Dedifferentiated amniotic fluid mesenchymal stem cell (primary cell): Measurements from ENCODE around the gene CCDC85B.

Experiments used
- DNase-seq: peaks from one replicate; pipeline ENCODE4 v3.0.0-alpha.2; 2016; ENCODE audit errors: extremely low spot score

CCDC85B gene

DNA sequence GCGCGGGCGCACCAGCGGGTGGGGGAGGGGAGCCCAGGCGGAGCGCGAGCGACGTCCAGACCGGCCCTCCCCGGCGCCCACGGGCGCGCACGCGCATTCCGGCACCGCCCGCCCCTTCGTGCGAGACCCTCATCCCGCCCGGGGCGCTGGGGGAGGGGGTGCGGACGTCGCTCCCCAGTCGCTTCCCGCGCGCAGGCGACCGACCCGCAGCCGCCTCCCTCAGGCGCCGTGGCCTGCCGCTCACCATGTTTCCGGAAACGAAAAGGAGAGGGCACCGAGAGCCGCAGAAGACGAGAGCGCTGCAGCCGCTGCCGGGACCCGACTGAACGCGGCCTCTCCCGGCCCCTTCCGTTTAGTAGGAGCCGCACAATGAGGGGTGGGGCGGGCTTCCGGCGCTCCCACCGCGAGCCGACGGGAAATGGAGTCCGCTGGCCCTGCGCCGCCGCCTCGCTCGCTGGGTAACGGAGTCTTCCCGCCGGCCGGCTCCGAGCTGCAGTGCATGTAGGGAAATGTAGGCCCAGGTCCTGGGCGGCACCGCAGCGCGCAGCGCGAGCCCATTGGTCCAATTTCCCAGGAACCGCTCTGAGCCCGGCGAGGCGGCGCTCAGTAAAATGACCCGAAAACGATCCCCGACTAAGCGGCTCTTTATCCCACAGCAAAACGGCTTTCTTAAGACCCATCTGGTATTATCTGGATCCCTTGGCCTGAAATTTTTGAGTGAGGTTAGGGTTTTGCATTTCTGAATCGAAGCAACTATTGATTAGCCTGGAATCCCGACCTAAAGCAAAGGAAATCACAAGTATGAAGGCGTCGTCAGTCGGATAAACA lies 32.4 kb upstream of the CCDC85B start, which contains the start of gene CFL1:
TSS of gene CFL1 (minus strand) at position 328 of the 828 bp plus-strand sequence. CDS start at position 247, 81 bp downstream.
- DNase-seq = peak; percentile 97

DNA sequence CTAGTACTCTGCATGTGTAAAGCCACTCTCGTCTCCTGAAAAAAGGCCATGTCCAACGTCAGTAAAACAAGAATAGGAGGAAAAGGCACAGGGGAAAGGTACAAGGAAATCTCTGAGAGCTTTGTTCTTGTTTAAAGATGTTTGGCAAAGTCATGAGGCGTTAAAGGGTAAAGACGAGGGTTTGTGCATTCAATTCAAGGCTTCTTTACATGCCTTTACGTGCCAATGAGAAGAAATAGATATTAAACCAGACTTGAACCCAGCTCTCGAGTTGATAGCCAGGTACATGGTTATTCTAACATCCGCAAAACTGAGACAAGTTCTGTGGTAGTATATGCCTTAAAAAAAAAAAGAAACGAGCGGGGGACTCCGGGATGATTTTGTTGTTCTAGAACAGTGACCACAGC lies 31.8 kb upstream of the CCDC85B start:
- DNase-seq = no peak

DNA sequence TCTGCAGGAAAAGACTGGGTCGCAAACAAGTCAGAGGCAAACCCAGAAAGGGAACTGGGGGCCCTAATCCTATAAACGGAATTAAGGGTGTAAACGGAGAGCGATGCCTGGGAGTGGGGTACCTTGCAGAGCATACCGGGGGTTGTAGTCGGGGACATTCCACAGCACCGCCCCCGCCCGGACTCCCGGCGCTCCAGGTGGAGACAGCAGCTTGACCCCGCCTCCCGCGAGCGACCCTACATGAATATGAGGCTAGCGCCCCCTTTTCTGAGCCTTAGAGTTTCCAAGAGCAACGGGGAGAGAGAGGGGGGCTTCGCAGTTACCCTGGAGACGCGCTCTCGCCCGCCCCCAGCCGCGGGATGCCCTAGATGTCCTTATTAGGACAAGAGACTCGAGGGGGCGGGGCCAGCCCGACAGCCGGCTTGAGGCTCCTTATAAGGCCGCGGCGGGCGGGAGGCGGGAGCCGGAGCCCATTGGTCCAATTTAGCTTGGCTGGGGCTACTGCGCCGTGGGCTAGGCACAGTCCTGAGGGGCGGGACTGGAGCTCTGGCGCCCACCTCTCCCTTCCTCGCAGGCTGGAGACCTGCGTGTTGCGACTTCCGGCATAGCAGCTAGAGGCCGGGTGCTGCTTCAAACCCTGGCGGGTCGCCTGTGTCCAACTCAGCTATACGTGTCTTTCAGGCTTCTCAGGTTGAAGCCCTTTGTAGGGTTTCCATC lies 31.2 kb upstream of the CCDC85B start:
- DNase-seq = peak; percentile 95

DNA sequence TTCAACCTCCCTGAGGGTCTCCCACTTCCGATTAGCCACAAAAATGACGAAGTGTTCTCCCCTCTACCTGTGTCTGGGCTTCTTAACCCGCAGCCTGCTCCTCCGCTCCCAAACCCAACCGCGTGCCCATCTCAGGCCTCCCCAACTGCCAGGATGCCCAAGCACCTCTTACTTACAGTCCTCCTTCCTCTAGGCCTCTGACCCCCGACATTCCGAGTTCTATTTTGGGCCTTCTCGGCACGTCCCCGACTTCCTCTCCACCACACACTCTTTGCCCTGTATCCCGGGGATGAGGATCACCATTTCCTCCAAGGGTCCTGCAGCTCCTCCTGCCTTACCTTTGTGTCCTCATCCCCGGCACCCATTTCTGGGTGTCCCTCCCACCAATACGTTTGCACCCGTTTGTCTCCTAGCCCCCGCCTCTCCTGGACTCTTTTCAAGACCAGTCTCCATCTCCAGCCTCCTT lies 30.6 kb upstream of the CCDC85B start:
- no peak for DNase-seq

DNA sequence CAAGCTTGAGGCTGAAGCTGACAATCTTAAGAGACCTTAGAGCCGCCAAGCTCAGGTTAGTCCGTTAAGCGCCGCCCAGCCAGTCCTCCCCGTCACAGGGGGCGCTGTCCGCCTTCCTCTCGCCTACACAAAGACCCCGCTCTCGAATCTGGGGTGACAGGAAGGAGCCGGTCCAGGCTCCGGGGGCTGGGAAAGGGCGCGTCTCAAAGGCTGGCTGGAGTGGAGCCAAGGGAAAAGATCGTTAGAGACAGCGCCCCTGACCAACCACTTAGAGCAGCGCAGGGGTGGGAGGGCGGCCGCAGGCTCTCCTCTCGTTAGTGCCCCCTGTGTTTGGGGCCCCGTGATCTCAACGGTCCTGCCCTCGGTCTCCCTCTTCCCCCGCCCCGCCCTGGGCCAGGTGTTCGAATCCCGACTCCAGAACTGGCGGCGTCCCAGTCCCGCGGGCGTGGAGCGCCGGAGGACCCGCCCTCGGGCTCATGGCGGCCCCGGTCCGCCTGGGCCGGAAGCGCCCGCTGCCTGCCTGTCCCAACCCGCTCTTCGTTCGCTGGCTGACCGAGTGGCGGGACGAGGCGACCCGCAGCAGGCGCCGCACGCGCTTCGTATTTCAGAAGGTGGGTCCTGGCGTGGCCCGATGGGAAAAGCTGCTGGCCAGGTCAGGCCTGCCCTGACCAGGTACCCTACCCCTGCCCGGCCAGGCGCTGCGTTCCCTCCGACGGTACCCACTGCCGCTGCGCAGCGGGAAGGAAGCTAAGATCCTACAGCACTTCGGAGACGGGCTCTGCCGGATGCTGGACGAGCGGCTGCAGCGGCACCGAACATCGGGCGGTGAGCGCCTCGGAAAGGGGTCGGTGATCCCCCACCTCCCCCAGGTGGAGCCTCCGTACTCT lies 30.0 kb upstream of the CCDC85B start, which contains the start of gene MUS81:
TSS of gene MUS81 (plus strand) at position 156 of the 887 bp plus-strand sequence. CDS start at position 477, 321 bp downstream.
- peak; percentile 93 for DNase-seq

GRCh38 chr11:65861165-65861505 lies 29.3 kb upstream of the CCDC85B start:
- DNase-seq = no peak

DNA sequence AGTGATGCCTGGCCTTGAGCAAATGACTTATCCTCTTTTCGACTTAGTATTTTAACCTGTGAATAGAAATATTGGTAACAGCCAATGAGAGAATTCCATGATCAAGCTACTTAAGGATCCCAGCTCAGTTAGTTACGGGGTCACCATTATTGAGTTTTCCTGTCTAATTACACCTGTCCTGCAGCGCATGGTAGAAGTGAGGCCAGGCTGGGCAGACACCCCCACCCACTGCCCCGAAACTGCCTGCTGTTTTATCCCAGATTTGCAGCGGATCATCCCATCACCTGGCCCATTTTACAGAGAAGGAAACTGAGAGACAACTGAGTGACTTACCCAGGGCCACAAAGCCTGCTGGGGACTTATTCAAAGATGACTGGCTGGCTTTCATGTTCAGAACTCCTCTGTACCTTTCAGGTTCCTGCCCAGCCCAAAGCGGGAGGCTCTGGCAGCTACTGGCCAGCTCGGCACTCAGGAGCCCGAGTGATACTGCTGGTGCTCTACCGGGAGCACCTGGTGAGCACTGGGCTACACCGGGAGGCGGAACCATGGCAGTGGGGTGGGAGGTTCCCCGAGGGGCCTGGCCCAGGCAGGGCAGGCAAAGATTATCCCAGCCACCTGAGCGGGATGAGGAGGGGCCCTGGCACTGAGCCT lies 28.8 kb upstream of the CCDC85B start:
- no peak for DNase-seq

GRCh38 chr11:65862191-65862735 lies 28.2 kb upstream of the CCDC85B start:
- DNase-seq = no peak

GRCh38 chr11:65862941-65863888 lies 27.3 kb upstream of the CCDC85B start:
- DNase-seq = no peak

- no peak for DNase-seq
Observed at GRCh38 chr11:65863889-65864705, 26.4 kb upstream of the CCDC85B start.

DNA sequence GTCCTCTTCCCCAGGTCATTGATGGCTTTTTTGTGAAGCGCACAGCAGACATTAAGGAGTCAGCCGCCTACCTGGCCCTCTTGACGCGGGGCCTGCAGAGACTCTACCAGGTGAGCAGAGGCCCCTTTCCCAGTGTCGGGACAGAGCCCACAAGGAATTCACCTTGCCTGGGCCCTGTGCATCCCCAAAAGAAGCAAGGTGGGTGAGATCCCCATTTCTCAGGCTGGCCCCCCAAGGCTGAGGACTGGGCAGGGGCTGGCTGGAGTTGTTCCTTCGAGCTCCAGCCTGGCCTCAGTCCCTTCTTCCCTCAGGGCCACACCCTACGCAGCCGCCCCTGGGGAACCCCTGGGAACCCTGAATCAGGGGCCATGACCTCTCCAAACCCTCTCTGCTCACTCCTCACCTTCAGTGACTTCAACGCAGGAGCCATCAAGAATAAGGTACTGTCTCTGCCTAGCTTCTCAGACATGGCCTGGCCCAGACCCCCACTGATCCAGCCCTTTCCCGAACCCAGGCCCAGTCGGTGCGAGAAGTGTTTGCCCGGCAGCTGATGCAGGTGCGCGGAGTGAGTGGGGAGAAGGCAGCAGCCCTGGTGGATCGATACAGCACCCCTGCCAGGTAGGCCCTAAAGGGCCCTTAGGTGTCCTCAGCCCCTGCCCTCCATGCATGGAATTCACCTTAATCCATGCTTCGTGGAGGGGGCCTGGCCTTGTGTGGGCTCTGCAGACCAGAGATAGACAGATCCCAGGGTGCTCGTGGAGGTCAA lies 25.6 kb upstream of the CCDC85B start:
- DNase-seq = no peak

DNA sequence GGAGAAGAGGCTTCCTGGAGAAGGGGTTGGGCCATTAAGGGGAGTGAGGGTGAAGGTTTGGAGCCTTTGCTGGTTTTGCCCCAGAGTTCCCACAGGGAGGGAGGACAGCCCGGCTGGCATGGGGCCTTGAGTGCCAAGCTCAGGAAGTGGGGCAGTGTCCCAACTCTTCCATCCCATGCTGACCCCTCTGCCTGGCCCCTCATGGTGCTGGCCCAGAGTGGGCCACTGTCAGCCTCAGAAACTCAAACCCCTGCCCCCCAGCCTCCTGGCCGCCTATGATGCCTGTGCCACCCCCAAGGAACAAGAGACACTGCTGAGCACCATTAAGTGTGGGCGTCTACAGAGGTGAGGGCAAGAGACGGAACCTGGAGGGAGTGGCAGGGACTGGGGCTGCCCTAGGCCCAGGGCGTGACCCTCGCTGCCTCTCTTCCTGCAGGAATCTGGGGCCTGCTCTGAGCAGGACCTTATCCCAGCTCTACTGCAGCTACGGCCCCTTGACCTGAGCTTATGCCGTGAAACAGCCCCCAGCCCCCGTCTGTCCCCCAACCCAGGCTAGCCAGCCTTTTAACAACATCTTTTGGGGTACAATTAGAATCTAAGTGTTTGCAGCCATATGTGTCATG lies 24.8 kb upstream of the CCDC85B start:
- no peak for DNase-seq

GRCh38 chr11:65866509-65867283 lies 23.8 kb upstream of the CCDC85B start:
- no peak for DNase-seq

DNA sequence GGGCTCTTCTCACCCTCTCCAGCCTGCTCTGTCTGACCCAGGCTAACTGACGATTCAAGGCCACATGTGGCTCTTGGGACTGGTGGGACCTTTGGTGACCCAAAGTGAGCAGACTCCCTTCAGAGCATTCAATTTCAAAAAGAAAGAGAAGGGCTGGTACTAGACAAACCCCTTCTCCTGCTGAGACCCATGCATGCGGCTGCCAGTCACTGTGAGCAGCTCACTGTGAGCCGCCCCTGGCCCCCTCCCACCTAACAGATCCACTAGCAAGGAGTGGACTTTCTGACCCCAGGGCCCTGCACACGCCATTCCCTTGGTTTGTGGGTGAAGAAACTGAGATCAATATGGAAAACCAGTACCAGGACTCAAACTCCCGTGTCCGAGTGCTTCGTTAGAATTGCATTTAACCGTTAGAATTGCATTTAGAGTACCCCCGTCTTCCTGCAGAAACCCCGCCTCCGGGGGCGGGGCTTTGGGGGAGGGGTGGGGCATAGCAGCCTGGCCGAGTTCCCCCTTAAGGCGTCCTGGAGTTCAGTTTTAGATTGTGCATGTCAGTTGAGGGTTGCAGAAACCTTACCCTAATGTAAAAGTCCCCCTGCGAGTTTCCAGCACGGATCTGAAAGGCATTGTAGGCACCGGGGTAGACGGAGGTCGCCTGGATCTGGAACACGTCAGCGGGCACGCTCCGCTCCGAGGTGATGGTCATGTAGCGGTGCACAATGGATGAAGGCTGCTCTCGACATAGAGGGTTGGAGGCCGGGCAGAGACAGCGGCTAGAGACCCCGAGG lies 23.0 kb upstream of the CCDC85B start:
- no peak for DNase-seq

DNA sequence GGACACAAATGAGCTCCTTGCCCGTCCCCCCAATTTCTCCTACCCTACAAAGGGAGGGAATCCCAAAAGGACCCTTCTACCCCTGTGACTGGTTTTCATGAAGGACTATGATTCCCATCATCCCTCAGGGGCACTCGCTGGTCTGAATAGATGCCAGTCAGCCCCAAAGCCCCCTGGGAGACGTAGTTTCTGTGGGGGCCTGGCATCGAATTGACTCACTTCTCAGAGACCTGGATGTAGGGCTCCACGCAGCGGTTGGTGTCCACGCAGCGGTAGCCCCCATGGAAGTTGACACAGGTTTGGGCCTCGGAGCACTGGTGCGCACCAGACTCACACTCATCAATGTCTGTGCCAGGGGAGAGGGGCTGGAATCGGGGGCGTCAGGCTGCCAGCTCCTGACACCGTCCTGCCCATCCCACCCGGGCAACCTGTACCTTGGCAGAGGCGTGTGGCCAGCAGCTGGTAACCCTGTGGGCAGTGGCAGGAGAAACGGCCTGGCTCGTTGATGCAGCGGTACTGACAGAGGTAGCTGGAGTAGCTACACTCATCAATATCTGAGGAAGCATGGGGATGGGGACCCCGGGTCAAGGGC lies 22.3 kb upstream of the CCDC85B start:
- no peak for DNase-seq

DNA sequence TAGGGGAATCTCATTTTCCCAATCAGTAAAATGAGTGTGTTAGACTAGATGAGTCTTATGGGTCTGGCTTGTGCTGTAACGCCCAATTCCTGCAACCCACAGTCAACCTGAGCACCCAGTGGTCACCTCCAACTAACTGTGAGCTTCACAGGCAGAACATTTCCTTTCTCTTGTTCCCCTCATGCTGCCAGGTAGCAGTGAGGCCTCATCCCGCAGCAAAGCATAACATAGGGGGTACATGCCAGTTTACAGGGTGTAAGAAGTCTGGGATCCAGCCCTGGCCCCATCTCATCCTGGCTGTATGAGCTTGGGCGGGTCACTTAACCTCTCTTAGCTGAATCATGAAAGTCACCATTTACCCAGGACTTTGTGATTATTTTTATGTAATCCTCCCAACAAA lies 21.6 kb upstream of the CCDC85B start:
- DNase-seq = no peak
